Inflammatory macrophage (primary cell): Measurements from ENCODE around the gene P2RY2.
A peak's percentile ranks its signal among the peaks of the same experiment; 100 is the strongest.
"Not testable (repeated sequence)": the region's sequence is repeated elsewhere in the genome, so short reads cannot be mapped to it uniquely, and the experiment has no call there.

Experiments
- DNase-seq, 2 donors: peaks; one replicate each; pipeline ENCODE4 v3.0.0-alpha.2; 2020 to 2022

The P2RY2 gene

DNA sequence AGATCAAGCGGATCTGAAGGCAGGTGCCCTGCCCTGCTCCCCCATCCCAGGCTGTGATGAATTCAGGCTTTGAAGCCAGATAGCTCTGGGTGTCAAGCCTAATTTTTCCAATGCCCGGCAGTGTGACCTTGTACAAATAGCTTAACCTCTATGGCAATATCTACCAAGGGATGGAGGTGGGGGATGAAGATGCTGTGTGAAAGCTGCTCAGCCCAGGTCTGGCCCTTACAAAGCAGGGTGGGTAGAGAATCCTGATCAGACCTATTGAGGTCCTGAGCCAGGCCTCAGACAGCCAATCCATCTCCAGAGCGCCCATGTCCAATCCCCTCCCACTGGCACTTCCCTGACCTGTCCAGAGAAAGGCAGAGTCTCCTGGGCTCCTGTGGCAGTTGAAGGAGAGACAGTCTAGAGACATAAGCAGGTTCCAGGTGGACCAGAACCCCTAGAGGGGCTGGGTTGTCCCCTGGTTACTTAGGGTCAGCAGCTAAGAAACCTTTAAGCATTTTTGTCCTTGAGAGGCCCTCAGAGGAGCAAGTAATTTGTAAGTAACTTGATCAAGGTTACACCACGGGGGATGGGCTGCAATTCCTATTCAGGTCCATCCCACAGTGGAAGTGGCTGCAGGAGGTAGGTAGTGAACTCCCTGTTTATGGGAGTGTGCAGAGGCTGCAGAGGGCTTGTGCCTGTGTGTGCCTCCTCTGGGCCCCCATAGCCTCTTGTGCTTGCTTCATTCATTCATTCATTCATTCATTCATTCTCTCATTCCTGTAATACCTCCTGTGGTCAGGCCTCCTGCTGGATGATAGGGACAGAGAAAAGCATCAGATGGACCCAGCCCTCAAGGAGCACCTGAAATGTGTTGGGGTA, 10.4 kb downstream of the P2RY2 start:
- DNase-seq: no peak

DNA sequence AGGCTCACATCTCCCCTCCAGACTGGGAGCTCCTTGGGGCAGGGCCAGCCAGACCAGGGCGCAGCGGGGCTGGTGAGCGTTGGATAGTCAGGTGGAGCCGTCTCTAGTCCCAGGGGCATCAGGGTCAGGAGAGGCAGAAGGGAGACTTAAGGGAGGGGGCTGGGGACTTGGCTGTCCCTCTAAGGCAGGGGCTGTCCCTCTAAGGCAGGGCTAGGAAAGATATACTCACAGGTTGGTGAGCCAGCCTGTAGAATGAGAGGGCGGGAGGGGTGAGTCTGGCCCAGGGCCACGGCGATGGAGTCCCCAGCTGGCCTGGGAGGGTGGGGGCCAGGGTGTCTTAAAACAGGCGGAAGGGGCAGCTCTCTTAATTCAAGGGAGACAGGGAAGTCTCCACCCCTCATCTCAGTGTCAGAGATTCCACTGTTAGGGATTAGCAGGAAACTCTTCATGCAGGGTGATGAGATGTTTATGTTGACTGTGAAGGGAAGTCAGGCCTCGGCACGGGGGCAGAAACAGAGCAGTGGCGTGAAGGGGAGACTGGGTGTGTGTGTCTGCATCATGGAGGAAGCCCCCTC, 11.3 kb downstream of the P2RY2 start:
- no peak for DNase-seq

DNA sequence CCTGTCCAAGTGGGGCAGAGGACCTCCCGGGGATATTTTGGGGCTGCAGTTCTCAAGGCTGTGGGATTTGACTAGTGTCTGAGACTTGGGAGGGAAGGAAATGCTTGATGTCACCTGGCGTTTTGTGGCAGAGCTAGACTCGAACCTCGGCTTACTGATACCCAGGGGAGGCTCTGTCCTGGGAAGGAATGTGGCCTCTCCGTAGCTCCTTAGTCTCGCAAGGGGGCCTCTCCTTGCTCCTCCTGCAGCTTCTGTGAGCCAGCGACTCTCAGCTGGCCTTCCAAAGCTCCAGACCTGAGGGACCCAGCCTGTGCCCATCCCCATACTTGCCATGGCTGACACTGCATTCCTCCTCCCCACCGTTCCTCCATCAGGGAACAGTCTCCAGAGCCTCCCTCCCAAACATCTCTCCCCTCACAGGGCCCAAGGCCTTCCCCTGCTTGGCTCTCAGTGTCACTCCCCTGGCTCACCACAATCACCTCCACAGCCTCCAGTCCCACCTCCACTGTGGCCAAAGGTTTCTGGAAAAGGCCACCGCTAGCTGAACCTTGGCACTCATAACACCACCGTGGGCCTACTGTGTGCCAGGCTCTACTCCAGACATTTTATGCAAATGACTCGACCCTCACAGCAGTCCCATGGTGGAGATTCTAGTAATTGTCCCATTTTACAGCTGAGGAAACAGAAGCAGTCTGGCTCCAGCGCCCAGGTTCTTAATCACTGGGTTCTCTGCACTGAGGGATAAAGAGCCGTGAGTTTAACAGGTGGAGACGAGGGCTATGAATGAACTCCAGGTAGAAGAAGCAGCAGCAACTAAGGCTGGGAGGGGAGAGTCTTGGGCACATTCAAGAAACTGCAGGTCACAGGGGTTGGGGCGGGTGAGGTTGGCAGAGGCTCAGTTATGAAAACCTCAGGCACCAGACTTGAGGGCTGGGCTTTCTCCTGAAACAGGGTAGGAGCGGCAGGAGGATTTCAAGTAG, 12.1 kb downstream of the P2RY2 start:
- no peak for DNase-seq

DNA sequence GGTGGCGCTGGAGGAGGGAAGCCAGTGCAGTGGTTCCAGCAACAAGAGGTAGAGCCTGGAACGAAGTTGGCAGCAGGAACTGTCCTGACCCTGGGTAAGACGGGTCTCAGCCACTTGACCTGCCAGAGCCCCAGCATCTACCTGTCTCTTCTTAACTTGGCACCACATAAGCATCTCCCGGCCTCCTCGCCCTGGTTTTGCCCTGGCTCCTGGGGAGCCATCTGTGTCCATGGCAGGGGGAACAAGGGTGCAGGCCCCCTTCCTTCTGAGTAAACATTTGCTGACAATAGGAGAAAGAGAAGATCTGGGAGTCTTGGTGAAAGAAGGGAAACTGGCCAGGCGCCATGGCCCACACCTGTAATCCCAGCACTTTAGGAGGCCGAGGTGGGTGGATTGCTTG, 12.8 kb downstream of the P2RY2 start:
- DNase-seq: no peak

DNA sequence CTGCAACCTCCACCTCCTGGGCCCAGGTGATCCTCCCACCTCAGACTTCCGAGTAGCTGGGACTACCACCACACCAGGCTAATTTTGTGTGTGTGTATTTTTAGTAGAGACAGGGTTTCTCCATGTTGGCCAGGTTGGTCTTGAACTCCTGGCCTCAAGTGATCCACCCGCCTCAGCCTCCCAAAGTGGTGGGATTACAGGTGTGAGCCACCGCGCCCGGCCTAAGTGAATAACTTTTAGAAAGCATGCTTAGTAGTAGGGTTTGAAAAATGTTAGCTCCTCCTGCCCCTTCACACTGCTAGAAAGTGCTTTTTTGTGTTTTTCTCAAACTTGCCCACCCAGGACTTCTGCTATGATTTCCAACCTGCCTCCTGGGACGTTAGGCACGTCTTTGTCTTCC, 14.4 kb downstream of the P2RY2 start:
- not testable (repeated sequence) for DNase-seq

DNA sequence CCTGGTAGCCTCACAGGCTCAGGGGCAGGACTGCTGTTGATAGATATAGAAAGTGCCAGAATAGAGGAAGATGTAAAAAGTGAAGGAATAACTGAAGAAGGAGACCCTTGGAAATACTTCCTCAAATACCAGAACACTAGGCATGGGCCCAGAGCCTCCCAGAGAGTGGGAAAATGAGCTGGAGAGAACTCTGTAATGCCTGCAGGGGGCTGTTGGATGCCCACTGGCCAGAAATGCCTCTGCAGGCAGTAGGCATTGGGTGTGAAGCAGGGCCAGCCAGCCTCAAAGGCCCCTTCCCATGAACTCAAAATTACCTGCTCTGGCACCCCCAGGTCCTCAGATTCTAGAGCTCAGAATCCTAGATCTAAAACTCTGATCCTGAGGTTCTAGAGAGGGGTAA, 15.1 kb downstream of the P2RY2 start:
- no peak for DNase-seq

DNA sequence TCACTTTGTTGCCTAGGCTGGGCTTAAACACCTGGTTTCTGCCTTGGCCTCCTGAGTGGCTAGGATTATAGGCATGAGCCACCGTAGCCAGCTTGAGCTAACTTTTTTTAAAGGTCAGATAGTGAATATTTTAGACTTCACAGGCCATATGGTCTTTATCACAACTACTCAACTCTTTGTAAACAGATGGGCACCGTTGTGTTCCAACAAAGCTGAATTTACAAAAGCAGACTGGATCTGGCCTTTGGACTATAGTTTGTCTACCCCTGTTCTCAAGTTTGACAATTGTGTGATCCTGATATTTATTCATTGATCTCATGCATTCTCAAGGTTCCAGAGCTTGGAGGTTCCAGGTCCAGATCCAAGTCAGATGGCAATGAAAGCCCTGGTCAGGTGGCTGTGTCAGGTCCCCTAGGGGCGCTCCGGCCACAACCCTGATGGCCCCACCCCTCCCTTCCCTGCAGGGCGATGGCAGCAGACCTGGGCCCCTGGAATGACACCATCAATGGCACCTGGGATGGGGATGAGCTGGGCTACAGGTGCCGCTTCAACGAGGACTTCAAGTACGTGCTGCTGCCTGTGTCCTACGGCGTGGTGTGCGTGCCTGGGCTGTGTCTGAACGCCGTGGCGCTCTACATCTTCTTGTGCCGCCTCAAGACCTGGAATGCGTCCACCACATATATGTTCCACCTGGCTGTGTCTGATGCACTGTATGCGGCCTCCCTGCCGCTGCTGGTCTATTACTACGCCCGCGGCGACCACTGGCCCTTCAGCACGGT, 15.8 kb downstream of the P2RY2 start:
- DNase-seq: no peak

DNA sequence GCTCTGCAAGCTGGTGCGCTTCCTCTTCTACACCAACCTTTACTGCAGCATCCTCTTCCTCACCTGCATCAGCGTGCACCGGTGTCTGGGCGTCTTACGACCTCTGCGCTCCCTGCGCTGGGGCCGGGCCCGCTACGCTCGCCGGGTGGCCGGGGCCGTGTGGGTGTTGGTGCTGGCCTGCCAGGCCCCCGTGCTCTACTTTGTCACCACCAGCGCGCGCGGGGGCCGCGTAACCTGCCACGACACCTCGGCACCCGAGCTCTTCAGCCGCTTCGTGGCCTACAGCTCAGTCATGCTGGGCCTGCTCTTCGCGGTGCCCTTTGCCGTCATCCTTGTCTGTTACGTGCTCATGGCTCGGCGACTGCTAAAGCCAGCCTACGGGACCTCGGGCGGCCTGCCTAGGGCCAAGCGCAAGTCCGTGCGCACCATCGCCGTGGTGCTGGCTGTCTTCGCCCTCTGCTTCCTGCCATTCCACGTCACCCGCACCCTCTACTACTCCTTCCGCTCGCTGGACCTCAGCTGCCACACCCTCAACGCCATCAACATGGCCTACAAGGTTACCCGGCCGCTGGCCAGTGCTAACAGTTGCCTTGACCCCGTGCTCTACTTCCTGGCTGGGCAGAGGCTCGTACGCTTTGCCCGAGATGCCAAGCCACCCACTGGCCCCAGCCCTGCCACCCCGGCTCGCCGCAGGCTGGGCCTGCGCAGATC, 16.5 kb downstream of the P2RY2 start:
- no peak for DNase-seq

DNA sequence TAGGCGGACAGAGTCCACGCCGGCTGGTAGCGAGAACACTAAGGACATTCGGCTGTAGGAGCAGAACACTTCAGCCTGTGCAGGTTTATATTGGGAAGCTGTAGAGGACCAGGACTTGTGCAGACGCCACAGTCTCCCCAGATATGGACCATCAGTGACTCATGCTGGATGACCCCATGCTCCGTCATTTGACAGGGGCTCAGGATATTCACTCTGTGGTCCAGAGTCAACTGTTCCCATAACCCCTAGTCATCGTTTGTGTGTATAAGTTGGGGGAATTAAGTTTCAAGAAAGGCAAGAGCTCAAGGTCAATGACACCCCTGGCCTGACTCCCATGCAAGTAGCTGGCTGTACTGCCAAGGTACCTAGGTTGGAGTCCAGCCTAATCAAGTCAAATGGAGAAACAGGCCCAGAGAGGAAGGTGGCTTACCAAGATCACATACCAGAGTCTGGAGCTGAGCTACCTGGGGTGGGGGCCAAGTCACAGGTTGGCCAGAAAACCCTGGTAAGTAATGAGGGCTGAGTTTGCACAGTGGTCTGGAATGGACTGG, 17.2 kb downstream of the P2RY2 start:
- DNase-seq: no peak

DNA sequence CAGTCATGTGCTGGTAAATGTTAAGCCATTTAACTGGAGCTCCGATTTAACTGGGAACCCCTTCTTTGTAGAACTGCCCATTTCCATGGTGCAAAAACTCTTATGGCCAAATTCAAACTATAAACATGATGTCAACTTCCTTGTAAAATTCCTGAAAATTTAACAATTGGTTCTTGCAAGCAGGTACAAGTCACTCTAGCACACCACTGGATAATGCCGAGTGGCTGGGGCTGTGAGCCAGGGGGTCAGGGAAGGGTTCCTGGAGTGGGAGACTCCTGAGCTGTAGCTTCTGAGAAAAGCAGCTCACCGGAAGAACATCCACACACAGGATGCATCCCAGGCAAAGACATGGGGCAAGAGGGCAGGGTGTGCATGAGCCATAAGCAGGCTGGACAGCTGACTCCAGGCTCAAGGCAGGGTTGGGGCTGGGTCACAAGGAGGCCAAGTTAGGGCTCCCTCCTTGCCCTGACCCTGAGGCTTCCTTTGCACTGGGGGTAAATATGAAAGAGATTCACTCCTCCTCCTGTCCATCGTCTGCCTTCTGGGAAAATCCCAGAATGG, 18.2 kb downstream of the P2RY2 start:
- DNase-seq: peak in 1 of 2 donors; percentile 27

DNA sequence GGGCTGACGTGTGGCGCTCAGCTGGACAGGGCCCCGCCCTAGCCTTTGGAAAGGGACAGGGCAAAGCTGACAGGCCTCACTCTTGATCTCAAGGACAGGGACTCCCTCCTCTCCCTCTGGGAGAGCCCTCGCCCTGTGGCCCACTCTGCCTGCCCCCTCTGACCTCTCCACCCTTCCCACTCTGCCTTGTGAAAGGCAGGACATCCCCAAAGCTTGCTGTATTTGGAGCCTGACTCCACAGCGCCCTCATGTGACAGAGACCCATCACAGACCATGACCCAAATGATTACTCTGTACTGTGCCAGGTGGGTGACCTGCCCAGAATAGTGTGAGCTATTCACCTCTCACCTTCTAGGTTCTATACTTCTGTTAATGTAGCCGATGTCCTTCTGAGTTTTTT, 18.8 kb downstream of the P2RY2 start:
- peak; percentile 67 to 81 for DNase-seq

DNA sequence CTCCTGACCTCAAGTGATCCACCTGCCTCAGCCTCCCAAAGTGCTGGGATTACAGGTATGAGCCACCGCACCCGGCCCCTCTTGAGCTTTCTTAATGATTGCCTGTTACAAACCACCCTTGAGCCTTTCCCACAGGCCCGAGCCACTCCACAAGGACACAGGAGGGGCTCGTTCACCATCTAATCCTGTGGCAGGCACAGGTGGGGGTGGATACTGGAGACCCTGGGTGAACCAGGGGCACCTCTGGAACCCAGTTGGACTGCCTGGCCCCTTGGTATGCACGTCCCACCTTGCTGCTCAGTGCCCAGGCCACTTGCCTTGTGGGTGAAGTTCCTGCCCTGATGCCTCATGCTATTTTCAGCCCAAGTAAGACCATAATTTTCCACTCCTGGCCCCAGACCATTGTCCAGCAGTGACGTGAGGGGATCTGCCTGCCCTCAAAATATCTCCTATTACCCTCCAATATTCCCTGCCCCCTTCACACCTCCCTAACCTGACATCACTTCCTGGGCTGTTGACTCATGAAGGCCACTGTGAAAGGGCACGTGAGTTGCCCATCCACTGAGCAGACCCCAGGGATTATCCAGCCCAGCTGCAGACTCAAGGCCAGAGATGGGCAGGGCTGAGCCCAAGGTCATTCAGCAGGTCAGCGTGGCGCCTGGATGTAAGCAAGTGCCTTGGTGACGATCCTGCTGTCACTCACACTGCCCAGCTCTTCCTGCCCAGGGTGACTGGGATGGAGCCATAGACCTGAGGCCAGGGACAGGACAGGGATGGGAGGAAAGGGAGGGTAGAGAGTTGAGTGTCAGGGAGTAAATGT, 19.6 kb downstream of the P2RY2 start:
- DNase-seq: no peak

DNA sequence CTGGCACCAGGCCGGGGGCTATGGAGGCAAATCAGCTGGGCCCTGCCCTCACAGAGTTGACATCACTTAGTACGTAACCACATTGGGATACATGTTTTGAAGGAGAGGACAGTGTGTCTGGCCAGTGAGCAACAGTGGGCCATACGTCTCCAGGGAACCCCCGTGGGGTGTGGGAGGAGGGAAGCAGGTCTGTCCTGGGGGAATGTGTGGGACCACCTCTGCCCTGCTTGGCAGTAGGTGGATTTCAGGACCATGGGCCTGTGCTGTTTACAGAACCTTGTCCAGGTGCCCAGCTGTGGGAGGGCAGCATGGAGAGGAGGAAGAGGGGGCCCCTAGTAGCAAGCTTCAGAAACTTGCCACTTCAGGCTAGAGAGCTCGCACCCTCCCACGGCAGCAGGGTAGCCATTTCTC, 21.0 kb downstream of the P2RY2 start:
- DNase-seq: no peak

DNA sequence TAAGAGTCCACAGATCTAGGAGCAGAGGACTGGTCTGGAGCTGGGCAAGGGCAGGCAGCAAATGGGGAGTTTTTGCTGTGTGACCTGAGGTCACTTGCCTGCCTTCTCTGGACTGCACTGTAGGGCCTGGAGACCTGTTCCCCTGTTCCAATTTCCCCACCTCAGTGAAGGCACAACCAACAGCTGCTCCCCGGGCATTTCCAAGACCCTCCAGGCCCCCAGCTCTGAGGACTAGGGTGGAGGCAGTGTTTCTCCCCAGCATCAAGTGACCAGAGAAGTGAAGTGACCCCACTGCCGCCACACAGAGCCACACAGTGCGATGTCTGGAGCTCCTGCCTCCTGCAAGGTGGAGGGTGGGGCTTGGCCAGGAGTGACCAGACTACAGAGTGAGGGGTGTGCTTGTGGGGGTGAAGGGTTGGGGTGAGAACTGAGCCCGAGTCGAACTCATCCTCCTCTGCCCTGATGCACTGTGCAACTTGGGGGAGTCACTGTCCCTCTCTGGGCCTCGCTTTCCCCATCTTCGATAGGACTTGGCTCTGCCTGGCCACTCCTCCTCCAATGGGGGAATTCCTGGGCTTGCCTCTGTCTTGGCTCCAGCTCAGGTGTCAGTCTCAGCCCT, 21.6 kb downstream of the P2RY2 start:
- no peak for DNase-seq

DNA sequence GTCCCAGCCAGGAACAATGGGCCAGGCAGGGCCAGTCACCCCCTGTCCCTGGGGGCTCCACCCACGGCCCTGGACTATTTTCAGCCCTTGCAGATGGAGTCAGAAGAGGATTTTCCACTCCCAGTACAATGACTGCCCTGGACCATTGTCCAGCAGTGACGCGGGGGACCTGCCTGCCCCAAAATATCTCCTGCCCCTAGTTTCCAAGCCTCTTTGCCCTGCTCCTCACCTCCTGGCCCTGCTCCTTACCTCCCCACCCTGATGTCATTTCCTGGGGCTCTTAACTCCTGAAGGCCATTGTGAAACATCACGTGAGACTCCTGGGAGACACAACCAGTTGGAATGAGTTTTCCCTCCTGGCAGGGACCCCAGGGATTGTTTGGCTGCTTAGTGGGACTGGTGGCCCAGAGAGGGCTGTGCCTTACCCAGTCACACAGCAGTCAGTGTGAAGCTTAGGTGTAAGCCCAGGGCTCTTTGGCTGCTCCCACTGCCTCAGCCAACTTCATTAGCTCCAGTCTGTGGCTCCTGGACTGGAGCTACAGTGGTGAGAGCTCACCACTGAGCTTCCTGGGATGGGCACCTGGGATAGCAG, 22.2 kb downstream of the P2RY2 start:
- no peak for DNase-seq

DNA sequence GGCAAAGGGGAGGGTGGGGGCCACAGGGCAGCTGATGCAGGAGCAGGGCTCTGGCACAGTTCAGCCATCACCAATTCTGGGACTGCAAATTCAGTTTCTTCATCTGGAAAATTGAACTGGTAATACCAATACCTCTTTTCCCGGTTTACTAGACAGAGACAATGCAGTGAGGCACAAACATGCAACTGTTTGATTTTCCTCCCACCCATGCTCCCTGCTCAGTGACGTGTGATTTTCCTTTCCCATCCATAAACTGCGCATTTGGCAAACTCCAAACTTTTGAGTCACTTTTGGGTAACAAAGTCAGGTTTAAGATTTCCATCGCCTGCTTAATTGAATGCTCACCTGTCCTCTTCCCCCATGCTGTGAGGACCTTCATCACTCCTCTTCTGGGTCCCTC, 23.2 kb downstream of the P2RY2 start:
- DNase-seq: no peak

DNA sequence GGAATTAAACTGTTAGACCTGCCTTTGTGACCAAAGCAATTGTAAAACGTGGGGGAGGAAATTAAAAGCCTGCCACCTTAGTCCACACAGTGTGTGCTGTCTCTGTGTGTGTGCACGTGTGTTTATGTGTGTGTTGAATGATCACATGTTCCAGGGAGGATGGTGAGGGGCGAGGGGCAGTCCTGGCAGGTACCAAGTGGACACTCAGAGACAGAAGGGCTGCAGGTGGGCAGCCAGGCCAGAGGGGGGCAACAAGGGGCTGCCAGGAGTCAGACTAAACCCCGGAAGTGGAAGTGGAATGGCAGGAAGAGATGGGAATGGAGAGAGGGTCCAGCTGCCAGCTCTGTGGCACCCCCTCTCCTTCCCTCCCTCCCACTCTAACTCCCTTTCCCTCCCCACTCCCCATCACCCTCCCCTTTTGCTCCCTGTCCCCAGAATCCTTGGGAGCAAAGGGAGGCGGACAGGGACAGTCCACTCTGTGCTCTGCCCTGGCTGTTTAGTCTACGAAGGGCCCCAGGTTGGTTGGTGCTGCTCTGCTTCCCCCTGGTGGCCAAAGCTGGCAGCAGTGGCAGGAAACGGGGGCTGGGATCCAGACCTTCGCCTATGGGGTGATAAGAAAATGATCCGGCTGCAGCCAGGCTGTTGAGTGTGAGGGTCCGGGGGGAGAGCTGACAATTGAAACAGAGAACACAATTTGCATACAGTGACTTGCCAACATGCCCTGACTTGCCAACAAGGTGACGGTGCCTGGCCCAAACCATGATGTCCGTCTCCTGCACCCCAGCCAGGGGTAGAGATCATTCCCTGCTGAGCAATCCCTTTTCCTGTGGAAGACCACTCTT, 24.4 kb downstream of the P2RY2 start:
- peak; percentile 61 to 72 for DNase-seq

DNA sequence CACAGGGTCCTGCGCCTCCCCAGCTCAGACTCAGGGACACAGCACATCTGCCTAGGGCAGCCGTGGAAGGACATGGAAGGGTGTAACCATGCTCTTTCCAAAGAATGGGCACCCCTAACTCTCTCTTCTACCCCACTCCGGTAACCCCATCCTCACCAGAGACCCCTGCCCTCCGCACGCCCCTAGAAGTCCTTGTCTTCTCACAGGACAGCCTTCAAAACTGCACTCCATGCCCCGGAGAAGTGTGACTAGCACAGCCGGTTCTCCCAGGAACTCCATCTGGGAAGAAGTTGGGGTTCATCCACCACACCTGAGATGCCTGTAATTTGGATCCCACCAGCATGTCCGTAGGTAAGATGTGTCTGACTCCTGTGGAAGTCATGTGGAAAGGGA, 25.0 kb downstream of the P2RY2 start:
- no peak for DNase-seq
